WTC11 (cell line): ENCODE measurements around the gene DLX2. TPM values are rescaled to one million over a fixed set of nuclear protein-coding genes. Genes with fewer than 3 reads are reported as not detected.

Experiments
- ATAC-seq: fragments of 200-7000 bp; cut with Tn5 transposase; 2 replicates; pipeline ENCODE4 v1.10.0; 2021; ENCODE audit warnings: mild to moderate bottlenecking, moderate library complexity
- CTCF ChIA-PET: fragments of 300-600 bp; sonication (Branson Sonifier 250); formaldehyde crosslinking; loops from one replicate; lab custom pipeline; 2021; ENCODE audit warnings: antibody characterized with exemption; lab: Charles Lee
- POLR2A ChIA-PET: fragments of 350-600 bp; sonication (Branson Sonifier 250); formaldehyde crosslinking; loops from one replicate; lab custom pipeline; 2021; ENCODE audit warnings: antibody characterized with exemption; lab: Charles Lee
- DNase-seq: peaks from one replicate; pipeline ENCODE4 v3.0.0; 2021; ENCODE audit warnings: low spot score
- H3K27ac Mint-ChIP-seq: 2 replicates; pipeline ENCODE4 v1.8.0; 2021; ENCODE audit warnings: mixed read lengths
- H3K27me3 Mint-ChIP-seq: 2 replicates; pipeline ENCODE4 v1.8.0; 2021; ENCODE audit warnings: low read depth, mild to moderate bottlenecking, moderate library complexity, mixed read lengths
- H3K36me3 Mint-ChIP-seq: 2 replicates; pipeline ENCODE4 v1.8.0; 2021; ENCODE audit warnings: mixed read lengths
- H3K4me1 Mint-ChIP-seq: 2 replicates; pipeline ENCODE4 v1.8.0; 2022; ENCODE audit warnings: mixed read lengths
- H3K4me3 Mint-ChIP-seq: 2 replicates; pipeline ENCODE4 v1.8.0; 2021; ENCODE audit warnings: mild to moderate bottlenecking, moderate library complexity, mixed read lengths
- H3K9me3 Mint-ChIP-seq: 2 replicates; pipeline ENCODE4 v1.8.0; 2021; ENCODE audit warnings: mixed read lengths
- ARID4B ChIP-seq: sonication (generic); formaldehyde crosslinking; IDR thresholded peaks from 2 replicates; pipeline ENCODE4 v1.8.0; 2023; ENCODE audit warnings: missing genetic modification reagents, mild to moderate bottlenecking, borderline replicate concordance
- ATF1 ChIP-seq: sonication (generic); formaldehyde crosslinking; IDR thresholded peaks from 2 replicates; pipeline ENCODE4 v1.8.1; 2023; ENCODE audit warnings: mild to moderate bottlenecking, moderate library complexity, missing genetic modification reagents
- ATF2 ChIP-seq: sonication (generic); formaldehyde crosslinking; IDR thresholded peaks from 2 replicates; pipeline ENCODE4 v1.8.1; 2022; ENCODE audit warnings: low read depth, missing genetic modification reagents, borderline replicate concordance
- ATF3 ChIP-seq: sonication (generic); formaldehyde crosslinking; conservative IDR thresholded peaks from 2 replicates; pipeline ENCODE4 v1.8.1; 2022; ENCODE audit warnings: mild to moderate bottlenecking, missing genetic modification reagents
- CDX4 ChIP-seq: fragments of 250-450 bp; sonication (Bioruptor Pico); IDR thresholded peaks from 2 replicates; pipeline ENCODE4 v1.9.0; 2021; ENCODE audit warnings: moderate library complexity, mild to moderate bottlenecking, inconsistent platforms, borderline replicate concordance
- GABPB1 ChIP-seq: sonication (generic); formaldehyde crosslinking; IDR thresholded peaks from 2 replicates; pipeline ENCODE4 v1.8.1; 2023; ENCODE audit warnings: mild to moderate bottlenecking, missing genetic modification reagents
- MAX ChIP-seq: sonication (generic); formaldehyde crosslinking; IDR thresholded peaks from 2 replicates; pipeline ENCODE4 v1.8.0; 2022; ENCODE audit warnings: mild to moderate bottlenecking, missing genetic modification reagents
- NR2C2 ChIP-seq: sonication (generic); formaldehyde crosslinking; IDR thresholded peaks from 2 replicates; pipeline ENCODE4 v1.8.0; 2022; ENCODE audit warnings: mild to moderate bottlenecking, missing genetic modification reagents
- SOX15 ChIP-seq: fragments of 250-450 bp; sonication (Bioruptor Pico); IDR thresholded peaks from 2 replicates; pipeline ENCODE4 v1.9.0; 2021; ENCODE audit warnings: mild to moderate bottlenecking
- TEAD1 ChIP-seq: sonication (generic); formaldehyde crosslinking; IDR thresholded peaks from 2 replicates; pipeline ENCODE4 v1.8.0; 2022; ENCODE audit warnings: mild to moderate bottlenecking, missing genetic modification reagents
- TEAD4 ChIP-seq: sonication (generic); formaldehyde crosslinking; IDR thresholded peaks from 2 replicates; pipeline ENCODE4 v1.8.0; 2022; ENCODE audit warnings: mild to moderate bottlenecking, missing genetic modification reagents
- TP53 ChIP-seq: sonication (generic); formaldehyde crosslinking; IDR thresholded peaks from 2 replicates; pipeline ENCODE4 v1.8.1; 2023; ENCODE audit warnings: mild to moderate bottlenecking, missing genetic modification reagents
- ZNF138 ChIP-seq: sonication (generic); formaldehyde crosslinking; conservative IDR thresholded peaks from 2 replicates; pipeline ENCODE4 v1.8.1; 2022; ENCODE audit warnings: mild to moderate bottlenecking, moderate library complexity, missing genetic modification reagents
- total RNA-seq: library from RNA; stranded (reverse); gene quantifications from 3 replicates; pipeline ENCODE4 v1.2.3, GENCODE V29; 2021
- TF ChIP-seq, protein P1 (sequence below): sonication (generic); formaldehyde crosslinking; IDR thresholded peaks from 2 replicates; pipeline ENCODE4 v1.8.0; 2023; ENCODE audit warnings: missing genetic modification reagents
- TF ChIP-seq, protein P2 (sequence below): fragments of 250-450 bp; sonication (Bioruptor Pico); IDR thresholded peaks from 2 replicates; pipeline ENCODE4 v1.9.0; 2021; ENCODE audit warnings: mild to moderate bottlenecking
- TF ChIP-seq, protein P3 (sequence below): sonication (generic); formaldehyde crosslinking; IDR thresholded peaks from 2 replicates; pipeline ENCODE4 v1.8.1; 2023; ENCODE audit warnings: mild to moderate bottlenecking, missing genetic modification reagents

DLX2 gene
- total RNA-seq, 1 experiment from 2014 or later, result 0.28 TPM

DNA sequence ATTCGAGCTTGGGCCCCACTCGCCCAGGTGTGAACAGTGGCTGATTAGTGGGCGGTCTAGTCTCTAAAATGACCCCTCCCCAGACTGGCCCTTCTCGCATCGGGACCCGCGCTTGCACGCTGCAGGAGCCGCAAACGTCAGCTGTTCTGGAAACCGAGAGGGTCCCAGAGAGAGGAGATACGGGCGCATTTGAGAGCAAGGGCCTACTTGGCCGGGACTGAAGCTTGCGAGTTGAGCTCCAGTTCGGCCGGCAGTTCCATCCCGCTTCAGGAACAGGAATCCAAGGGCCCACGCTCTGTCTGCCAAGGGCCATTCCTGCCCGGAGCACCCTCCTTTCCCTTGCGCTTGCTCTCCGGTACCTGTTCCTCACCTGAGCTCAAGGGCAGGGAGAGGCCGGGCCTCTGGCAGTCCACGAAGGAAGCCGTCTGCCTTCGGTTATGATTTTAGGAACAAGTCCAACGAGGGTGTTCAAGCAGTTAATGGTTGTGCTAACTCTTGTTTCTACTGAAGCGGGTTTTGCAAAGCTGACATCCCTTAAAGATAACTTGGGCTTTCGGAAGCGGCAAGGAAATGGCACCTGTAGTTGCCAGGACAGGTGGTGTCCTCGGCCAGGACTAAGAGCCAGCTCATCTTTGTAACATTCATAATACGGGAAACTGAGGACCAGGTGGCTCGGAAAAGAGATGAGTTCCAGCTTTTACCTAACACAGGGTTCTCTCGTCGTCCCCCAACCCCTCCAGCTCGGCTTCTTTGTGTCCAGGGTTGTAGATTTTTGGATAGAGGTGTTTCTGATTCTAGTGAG lies 21.3 kb downstream of the DLX2 start:
- Mint-ChIP-seq H3K4me3 (peak overlapping the region; percentile 58), H3K27ac (no peak overlapping the region)
- POLR2A ChIA-PET, result interaction anchor here (0.8 kb wide), 1 partner anchor 20 kb away, joined by 5 read pairs; no protein-coding TSS in a partner anchor
- ATAC-seq, result no peak
- no peak for TF ChIP-seq GABPB1 (CRISPR knock-in tag)
- TF ChIP-seq, protein P1, sequence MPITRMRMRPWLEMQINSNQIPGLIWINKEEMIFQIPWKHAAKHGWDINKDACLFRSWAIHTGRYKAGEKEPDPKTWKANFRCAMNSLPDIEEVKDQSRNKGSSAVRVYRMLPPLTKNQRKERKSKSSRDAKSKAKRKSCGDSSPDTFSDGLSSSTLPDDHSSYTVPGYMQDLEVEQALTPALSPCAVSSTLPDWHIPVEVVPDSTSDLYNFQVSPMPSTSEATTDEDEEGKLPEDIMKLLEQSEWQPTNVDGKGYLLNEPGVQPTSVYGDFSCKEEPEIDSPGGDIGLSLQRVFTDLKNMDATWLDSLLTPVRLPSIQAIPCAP (CRISPR knock-in tag), result no peak
- TF ChIP-seq, protein P2, sequence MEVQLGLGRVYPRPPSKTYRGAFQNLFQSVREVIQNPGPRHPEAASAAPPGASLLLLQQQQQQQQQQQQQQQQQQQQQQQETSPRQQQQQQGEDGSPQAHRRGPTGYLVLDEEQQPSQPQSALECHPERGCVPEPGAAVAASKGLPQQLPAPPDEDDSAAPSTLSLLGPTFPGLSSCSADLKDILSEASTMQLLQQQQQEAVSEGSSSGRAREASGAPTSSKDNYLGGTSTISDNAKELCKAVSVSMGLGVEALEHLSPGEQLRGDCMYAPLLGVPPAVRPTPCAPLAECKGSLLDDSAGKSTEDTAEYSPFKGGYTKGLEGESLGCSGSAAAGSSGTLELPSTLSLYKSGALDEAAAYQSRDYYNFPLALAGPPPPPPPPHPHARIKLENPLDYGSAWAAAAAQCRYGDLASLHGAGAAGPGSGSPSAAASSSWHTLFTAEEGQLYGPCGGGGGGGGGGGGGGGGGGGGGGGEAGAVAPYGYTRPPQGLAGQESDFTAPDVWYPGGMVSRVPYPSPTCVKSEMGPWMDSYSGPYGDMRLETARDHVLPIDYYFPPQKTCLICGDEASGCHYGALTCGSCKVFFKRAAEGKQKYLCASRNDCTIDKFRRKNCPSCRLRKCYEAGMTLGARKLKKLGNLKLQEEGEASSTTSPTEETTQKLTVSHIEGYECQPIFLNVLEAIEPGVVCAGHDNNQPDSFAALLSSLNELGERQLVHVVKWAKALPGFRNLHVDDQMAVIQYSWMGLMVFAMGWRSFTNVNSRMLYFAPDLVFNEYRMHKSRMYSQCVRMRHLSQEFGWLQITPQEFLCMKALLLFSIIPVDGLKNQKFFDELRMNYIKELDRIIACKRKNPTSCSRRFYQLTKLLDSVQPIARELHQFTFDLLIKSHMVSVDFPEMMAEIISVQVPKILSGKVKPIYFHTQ (CRISPR knock-in tag), result no peak
- no peak for TF ChIP-seq ARID4B (CRISPR knock-in tag)
- TF ChIP-seq MAX (CRISPR knock-in tag), result no peak
- no peak for TF ChIP-seq ATF1 (CRISPR knock-in tag)
- TF ChIP-seq ATF3 (CRISPR knock-in tag), result no peak
- TF ChIP-seq CDX4 (CRISPR knock-in tag), result no peak
- TF ChIP-seq TEAD1 (CRISPR knock-in tag), result no peak
- TF ChIP-seq NR2C2 (CRISPR knock-in tag), result no peak
- TF ChIP-seq SOX15, result no peak
- TF ChIP-seq ATF2, result no peak
- TF ChIP-seq, protein P3, sequence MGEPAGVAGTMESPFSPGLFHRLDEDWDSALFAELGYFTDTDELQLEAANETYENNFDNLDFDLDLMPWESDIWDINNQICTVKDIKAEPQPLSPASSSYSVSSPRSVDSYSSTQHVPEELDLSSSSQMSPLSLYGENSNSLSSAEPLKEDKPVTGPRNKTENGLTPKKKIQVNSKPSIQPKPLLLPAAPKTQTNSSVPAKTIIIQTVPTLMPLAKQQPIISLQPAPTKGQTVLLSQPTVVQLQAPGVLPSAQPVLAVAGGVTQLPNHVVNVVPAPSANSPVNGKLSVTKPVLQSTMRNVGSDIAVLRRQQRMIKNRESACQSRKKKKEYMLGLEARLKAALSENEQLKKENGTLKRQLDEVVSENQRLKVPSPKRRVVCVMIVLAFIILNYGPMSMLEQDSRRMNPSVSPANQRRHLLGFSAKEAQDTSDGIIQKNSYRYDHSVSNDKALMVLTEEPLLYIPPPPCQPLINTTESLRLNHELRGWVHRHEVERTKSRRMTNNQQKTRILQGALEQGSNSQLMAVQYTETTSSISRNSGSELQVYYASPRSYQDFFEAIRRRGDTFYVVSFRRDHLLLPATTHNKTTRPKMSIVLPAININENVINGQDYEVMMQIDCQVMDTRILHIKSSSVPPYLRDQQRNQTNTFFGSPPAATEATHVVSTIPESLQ (CRISPR knock-in tag), result no peak
- TF ChIP-seq TP53 (CRISPR knock-in tag), result no peak
- TF ChIP-seq TEAD4 (CRISPR knock-in tag), result no peak
- TF ChIP-seq ZNF138 (CRISPR knock-in tag), result no peak
- TF ChIP-seq, all 79 proteins: peak for 0
- Mint-ChIP-seq H3K27me3 (peaks cover 100% of the 10 kb centered on the region), H3K4me1 (peaks cover 56% of the 10 kb centered on the region), H3K36me3 (no peaks in the 10 kb centered on the region), H3K9me3 (no peaks in the 10 kb centered on the region)
- peak; percentile 58 for DNase-seq
- CTCF ChIA-PET, result interaction anchor here (1.1 to 7.6 kb wide), 2 partner anchors 23 to 46 kb away, joined by 5 to 123 read pairs; partner anchors contain the start of gene DLX2
